ENCODE results near the gene GALNT18. TPM values are rescaled to one million over a fixed set of nuclear protein-coding genes. Genes with fewer than 3 reads are reported as not detected.

The GALNT18 gene
- total RNA-seq, 1 donor = 11.7 TPM

- no peak for TF ChIP-seq CTCF (IDR thresholded peaks at IDR 0.05; ENCODE audit: insufficient read depth, low read depth, low read length)
- H3K4me3 ChIP-seq (ENCODE audit: low read depth, low read length) = no peak overlapping the region
- no peak for DNase-seq (ENCODE audit: low read depth)
Observed at GRCh38 chr11:11243209-11243589, 378.6 kb downstream of the GALNT18 start.

GRCh38 chr11:11241284-11241683, 380.5 kb downstream of the GALNT18 start:
- no peak for TF ChIP-seq CTCF (IDR thresholded peaks at IDR 0.05; ENCODE audit: insufficient read depth, low read depth, low read length)
- no peak for DNase-seq (ENCODE audit: low read depth)
- no peak overlapping the region for H3K4me3 ChIP-seq (ENCODE audit: low read depth, low read length)

DNA sequence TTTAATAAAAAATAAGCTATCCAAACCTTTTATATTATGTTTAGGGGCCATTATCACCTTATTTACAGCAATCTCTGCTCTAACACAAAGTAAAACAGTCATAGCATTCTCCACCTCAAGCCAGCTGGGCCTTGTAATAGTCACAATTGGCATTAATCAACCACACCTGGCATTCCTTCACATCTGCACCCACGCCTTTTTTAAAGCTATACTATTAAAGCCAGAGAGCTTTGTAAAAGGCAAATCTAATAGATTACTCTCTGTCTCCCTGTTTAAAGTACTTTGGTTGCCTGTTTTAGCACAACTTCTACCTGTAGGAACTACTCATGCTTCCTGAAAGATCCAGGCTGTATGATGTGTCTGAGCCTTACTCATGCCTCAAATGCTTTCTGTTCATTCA, 381.8 kb downstream of the GALNT18 start:
- no peak for DNase-seq (ENCODE audit: low read depth)
- no peak overlapping the region for H3K4me3 ChIP-seq (ENCODE audit: low read depth, low read length)
- TF ChIP-seq CTCF (IDR thresholded peaks at IDR 0.05; ENCODE audit: insufficient read depth, low read depth, low read length) = no peak

- TF ChIP-seq CTCF (IDR thresholded peaks at IDR 0.05; ENCODE audit: insufficient read depth, low read depth, low read length) = no peak
- no peak overlapping the region for H3K4me3 ChIP-seq (ENCODE audit: low read depth, low read length)
- DNase-seq (ENCODE audit: low read depth) = no peak
Observed at GRCh38 chr11:11237070-11237832, 384.6 kb downstream of the GALNT18 start.

DNA sequence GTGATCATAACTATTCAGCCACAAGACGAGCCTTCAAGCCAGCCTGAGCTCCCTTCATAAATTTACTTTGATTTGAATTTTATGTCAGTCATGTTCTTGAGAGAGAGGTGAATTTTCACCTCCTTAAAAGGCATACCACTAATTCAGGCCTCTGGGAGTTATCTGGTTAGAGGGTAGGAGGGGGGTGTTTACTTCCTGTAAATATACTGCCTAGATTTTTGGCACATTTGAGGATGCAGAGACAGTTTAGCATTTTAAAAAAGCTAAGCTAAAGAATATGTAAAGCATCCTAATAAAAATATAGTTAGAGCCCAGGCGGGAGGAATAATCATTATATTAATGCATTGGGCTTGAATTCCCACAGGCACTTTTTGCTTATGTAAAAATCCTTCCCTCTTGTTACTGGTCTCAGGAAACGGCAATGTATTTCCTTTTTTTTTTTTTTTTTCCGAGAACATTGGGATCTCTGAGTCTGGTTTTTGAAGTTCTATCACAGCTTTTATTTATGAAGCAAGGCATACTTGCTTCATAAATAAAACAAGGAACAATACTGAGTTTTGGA, 385.2 kb downstream of the GALNT18 start:
- no peak overlapping the region for H3K4me3 ChIP-seq (ENCODE audit: low read depth, low read length)

DNA sequence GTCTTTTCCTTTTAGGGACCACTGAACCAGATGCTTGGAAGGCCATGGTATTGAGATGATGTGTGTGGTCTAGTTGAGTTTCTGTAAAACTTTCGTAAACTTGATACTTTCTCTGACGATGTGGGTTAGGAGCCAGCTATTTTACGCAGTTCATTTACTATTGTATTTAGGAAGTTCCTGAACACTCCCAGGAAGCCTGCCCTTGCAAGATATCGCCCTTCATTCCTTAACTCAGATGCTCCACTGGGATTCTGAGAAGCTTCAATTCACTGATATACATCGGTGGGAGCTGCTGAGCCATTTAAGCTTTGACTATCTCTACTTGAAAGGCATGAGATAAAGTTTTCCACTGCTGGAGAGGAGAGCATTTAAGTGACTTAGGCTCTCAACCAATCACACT, 390.0 kb downstream of the GALNT18 start:
- no peak for TF ChIP-seq CTCF (IDR thresholded peaks at IDR 0.05; ENCODE audit: insufficient read depth, low read depth, low read length)
- no peak for DNase-seq (ENCODE audit: low read depth)
- H3K4me3 ChIP-seq (ENCODE audit: low read depth, low read length) = no peak overlapping the region

More for the DNA sequence above, 385.2 kb downstream of the GALNT18 start:
- DNase-seq (ENCODE audit: low read depth) = no peak
- TF ChIP-seq CTCF (IDR thresholded peaks at IDR 0.05; ENCODE audit: insufficient read depth, low read depth, low read length) = no peak
